Loucy (cell line): Measurements from ENCODE around the gene PLA2G12B.

Source experiments
- H2AFZ ChIP-seq: fragments of 200-600 bp; sonication (generic); 2 replicates; pipeline ENCODE4 v1.6.0; 2016; ENCODE audit warnings: antibody characterized with exemption, mild to moderate bottlenecking, low read length, moderate library complexity
- H3F3A ChIP-seq: fragments of 200-600 bp; 2 replicates; pipeline ENCODE4 v1.6.0; 2016; ENCODE audit warnings: antibody characterized with exemption, low read depth, mild to moderate bottlenecking
- H3K27me3 ChIP-seq: fragments of 200-600 bp; sonication (generic); 2 replicates; pipeline ENCODE4 v1.6.1; 2014; ENCODE audit warnings: low read length, mild to moderate bottlenecking; ENCODE audit not compliant: insufficient read depth, poor library complexity, severe bottlenecking
- H3K36me3 ChIP-seq: fragments of 200-600 bp; sonication (generic); 2 replicates; pipeline ENCODE4 v1.6.1; 2016; ENCODE audit warnings: low read length; ENCODE audit not compliant: insufficient read depth
- H3K4me1 ChIP-seq: fragments of 200-600 bp; sonication (generic); 2 replicates; pipeline ENCODE4 v1.5.1; 2014; ENCODE audit warnings: low read length, mild to moderate bottlenecking; ENCODE audit not compliant: insufficient read depth, poor library complexity, severe bottlenecking
- H3K4me2 ChIP-seq: fragments of 200-600 bp; sonication (generic); 2 replicates; pipeline ENCODE4 v1.6.0; 2014; ENCODE audit warnings: antibody characterized with exemption, low read length, low read depth, mild to moderate bottlenecking; ENCODE audit not compliant: poor library complexity, severe bottlenecking
- H3K4me3 ChIP-seq: fragments of 200-600 bp; sonication (generic); 2 replicates; pipeline ENCODE4 v1.5.1; 2014; ENCODE audit warnings: low read length, mild to moderate bottlenecking, mixed read lengths; ENCODE audit not compliant: poor library complexity, severe bottlenecking
- H3K79me2 ChIP-seq: fragments of 200-600 bp; sonication (generic); 2 replicates; pipeline ENCODE4 v1.6.1; 2014; ENCODE audit warnings: low read length; ENCODE audit not compliant: insufficient read depth
- H3K9ac ChIP-seq: fragments of 200-600 bp; sonication (generic); 2 replicates; pipeline ENCODE4 v1.6.0; 2014; ENCODE audit warnings: mild to moderate bottlenecking, low read depth, low read length, moderate library complexity; ENCODE audit not compliant: poor library complexity, severe bottlenecking
- H3K9me2 ChIP-seq: fragments of 200-600 bp; sonication (generic); replicated peaks from 2 replicates; pipeline ENCODE4 v1.6.1; 2016; ENCODE audit warnings: low read depth, low read length, mixed read lengths
- H3K9me3 ChIP-seq: fragments of 200-600 bp; sonication (generic); 2 replicates; pipeline ENCODE4 v1.6.1; 2014; ENCODE audit warnings: mild to moderate bottlenecking, antibody characterized with exemption, low read length, low read depth; ENCODE audit not compliant: insufficient read depth
- H4K20me1 ChIP-seq: fragments of 200-600 bp; sonication (generic); 2 replicates; pipeline ENCODE4 v1.6.0; 2014; ENCODE audit warnings: antibody characterized with exemption, low read length, mild to moderate bottlenecking; ENCODE audit not compliant: insufficient read depth, poor library complexity, severe bottlenecking
- CTCF ChIP-seq: fragments of 200-600 bp; sonication (generic); conservative IDR thresholded peaks from 2 replicates; pipeline ENCODE4 v1.5.1; 2014; ENCODE audit warnings: mild to moderate bottlenecking, antibody characterized with exemption, low read length
- EZH2phosphoT487 ChIP-seq: fragments of 200-600 bp; IDR thresholded peaks from 2 replicates; pipeline ENCODE4 v1.6.1; 2018; ENCODE audit warnings: antibody characterized with exemption, mild to moderate bottlenecking, moderate library complexity, borderline replicate concordance

The PLA2G12B gene

GRCh38 chr10:72893136-72893798 lies 61.3 kb downstream of the PLA2G12B start, which contains the start of gene OIT3:
TSS of gene OIT3 (plus strand) at chr10:72893739. CDS start at chr10:72893799, 60 bp downstream.
- no peak within 1 kb of the TSS for H3K4me2 ChIP-seq
- H3K27me3 ChIP-seq = no peaks in the 10 kb centered on the region
- no peak within 1 kb of the TSS for H2AFZ ChIP-seq
- H3K9me2 ChIP-seq = no peaks in the 10 kb centered on the region
- H3K36me3 ChIP-seq = peaks cover 2% of the 10 kb centered on the region; the same call in 1 of the 2 replicates
- H3K9ac ChIP-seq = no peak within 1 kb of the TSS
- H3F3A ChIP-seq = no peaks in the 10 kb centered on the region
- no peaks in the 10 kb centered on the region for H3K79me2 ChIP-seq
- TF ChIP-seq CTCF (no peak), EZH2phosphoT487 (no peak)
- H3K4me1 ChIP-seq = no peaks in the 10 kb centered on the region
- no peaks in the 10 kb centered on the region for H4K20me1 ChIP-seq
- H3K9me3 ChIP-seq = no peaks in the 10 kb centered on the region
- no peak within 1 kb of the TSS for H3K4me3 ChIP-seq

- no peaks in the 10 kb centered on the region for H3K27me3 ChIP-seq
- H2AFZ ChIP-seq = no peak overlapping the region
- no peak for TF ChIP-seq EZH2phosphoT487
- TF ChIP-seq CTCF = no peak
- H3F3A ChIP-seq = no peaks in the 10 kb centered on the region
- H3K4me3 ChIP-seq = no peak overlapping the region
- H3K9me2 ChIP-seq = no peaks in the 10 kb centered on the region
- peaks cover 8% of the 10 kb centered on the region for H3K4me1 ChIP-seq
- peaks cover 5% of the 10 kb centered on the region; the same call in 1 of the 2 replicates for H3K36me3 ChIP-seq
- H4K20me1 ChIP-seq = no peaks in the 10 kb centered on the region
- no peak overlapping the region for H3K9ac ChIP-seq
- no peaks in the 10 kb centered on the region for H3K9me3 ChIP-seq
- no peaks in the 10 kb centered on the region for H3K79me2 ChIP-seq
- H3K4me2 ChIP-seq = no peak overlapping the region
Measured at GRCh38 chr10:72890086-72890485, 64.5 kb downstream of the PLA2G12B start.

- H3F3A ChIP-seq = no peaks in the 10 kb centered on the region
- H3K9me2 ChIP-seq = no peaks in the 10 kb centered on the region
- no peak overlapping the region for H3K4me2 ChIP-seq
- H2AFZ ChIP-seq = no peak overlapping the region
- no peaks in the 10 kb centered on the region for H3K79me2 ChIP-seq
- no peaks in the 10 kb centered on the region for H3K27me3 ChIP-seq
- TF ChIP-seq CTCF = no peak
- TF ChIP-seq EZH2phosphoT487 = no peak
- H3K4me1 ChIP-seq = peaks cover 8% of the 10 kb centered on the region
- H3K4me3 ChIP-seq = no peak overlapping the region
- peaks cover 5% of the 10 kb centered on the region; the same call in 1 of the 2 replicates for H3K36me3 ChIP-seq
- no peaks in the 10 kb centered on the region for H3K9me3 ChIP-seq
- no peaks in the 10 kb centered on the region for H4K20me1 ChIP-seq
- H3K9ac ChIP-seq = no peak overlapping the region
Measured at GRCh38 chr10:72889391-72889831, 65.2 kb downstream of the PLA2G12B start.
